ENCODE results near the gene CEACAM6.

The CEACAM6 gene

DNA sequence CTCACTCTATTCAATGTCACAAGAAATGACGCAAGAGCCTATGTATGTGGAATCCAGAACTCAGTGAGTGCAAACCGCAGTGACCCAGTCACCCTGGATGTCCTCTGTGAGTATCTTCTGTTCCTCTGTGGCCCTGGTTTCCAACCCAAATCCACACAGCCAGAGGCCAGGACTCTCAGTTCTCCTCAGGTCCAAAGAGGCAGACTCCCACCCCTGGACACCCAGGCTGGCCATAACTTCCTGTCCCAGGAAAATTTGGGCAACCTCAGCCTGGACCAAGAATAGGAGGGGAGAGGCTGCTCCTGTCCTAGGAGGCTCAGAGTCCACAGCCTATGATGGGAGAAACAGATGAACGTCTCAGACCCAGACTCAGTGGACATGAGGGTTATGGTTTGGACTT lies 35.2 kb upstream of the CEACAM6 start:
- Histone ChIP-seq H3K4me1 (ENCODE audit: insufficient read depth, low read length, severe bottlenecking) (no peaks in the 10 kb centered on the region), H3K27ac (ENCODE audit: low read depth, low read length, poor library complexity, severe bottlenecking) (no peak overlapping the region), H4K20me1 (ENCODE audit: insufficient read depth, low read length) (no peaks in the 10 kb centered on the region), H3K36me3 (ENCODE audit: insufficient read depth, low read length) (no peaks in the 10 kb centered on the region), H3K27me3 (ENCODE audit: insufficient read depth, low read length) (no peaks in the 10 kb centered on the region; the same call in 1 of the 2 replicates), H3K9me3 (ENCODE audit: low read length) (no peaks in the 10 kb centered on the region), H3K9me2 (ENCODE audit: low read depth, low read length) (no peaks in the 10 kb centered on the region), H3K79me2 (ENCODE audit: insufficient read depth, low read length) (no peaks in the 10 kb centered on the region), H3K4me3 (ENCODE audit: low read depth, low read length, poor library complexity, severe bottlenecking) (no peak overlapping the region), H3F3A (ENCODE audit: insufficient read depth, low read length) (no peaks in the 10 kb centered on the region), H3K9ac (ENCODE audit: low read length) (no peak overlapping the region), H2AFZ (ENCODE audit: low read length) (no peak overlapping the region), H3K4me2 (ENCODE audit: low read length) (no peak overlapping the region)
- TF ChIP-seq EZH2 (IDR thresholded peaks at IDR 0.05; ENCODE audit: borderline replicate concordance, low read length), result no peak
- TF ChIP-seq, protein P1, sequence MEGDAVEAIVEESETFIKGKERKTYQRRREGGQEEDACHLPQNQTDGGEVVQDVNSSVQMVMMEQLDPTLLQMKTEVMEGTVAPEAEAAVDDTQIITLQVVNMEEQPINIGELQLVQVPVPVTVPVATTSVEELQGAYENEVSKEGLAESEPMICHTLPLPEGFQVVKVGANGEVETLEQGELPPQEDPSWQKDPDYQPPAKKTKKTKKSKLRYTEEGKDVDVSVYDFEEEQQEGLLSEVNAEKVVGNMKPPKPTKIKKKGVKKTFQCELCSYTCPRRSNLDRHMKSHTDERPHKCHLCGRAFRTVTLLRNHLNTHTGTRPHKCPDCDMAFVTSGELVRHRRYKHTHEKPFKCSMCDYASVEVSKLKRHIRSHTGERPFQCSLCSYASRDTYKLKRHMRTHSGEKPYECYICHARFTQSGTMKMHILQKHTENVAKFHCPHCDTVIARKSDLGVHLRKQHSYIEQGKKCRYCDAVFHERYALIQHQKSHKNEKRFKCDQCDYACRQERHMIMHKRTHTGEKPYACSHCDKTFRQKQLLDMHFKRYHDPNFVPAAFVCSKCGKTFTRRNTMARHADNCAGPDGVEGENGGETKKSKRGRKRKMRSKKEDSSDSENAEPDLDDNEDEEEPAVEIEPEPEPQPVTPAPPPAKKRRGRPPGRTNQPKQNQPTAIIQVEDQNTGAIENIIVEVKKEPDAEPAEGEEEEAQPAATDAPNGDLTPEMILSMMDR (IDR thresholded peaks at IDR 0.05; ENCODE audit: low read length), result no peak

DNA sequence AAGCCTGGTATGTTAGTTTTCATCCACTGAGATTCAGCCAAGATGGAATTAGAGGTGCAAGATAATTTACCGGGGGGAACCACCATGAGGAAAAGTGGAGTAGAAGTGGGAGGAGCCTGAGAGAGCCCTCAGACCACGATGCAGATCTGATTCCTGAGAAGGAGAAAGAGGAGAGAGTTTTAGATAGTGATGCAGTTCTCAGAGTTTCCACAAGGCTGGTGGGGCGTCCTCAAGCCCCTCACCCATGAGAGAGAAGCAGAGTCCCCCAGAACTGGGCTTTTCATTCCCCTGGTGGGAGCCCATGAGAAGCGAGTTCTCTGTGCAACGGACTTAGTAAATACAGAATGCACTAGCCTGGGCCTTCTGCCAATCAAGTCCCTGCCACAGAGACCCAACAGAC lies 28.8 kb upstream of the CEACAM6 start:
- no peaks in the 10 kb centered on the region; the same call in 1 of the 2 replicates for H3K27me3 ChIP-seq (ENCODE audit: insufficient read depth, low read length)
- no peaks in the 10 kb centered on the region for H3K4me1 ChIP-seq (ENCODE audit: insufficient read depth, low read length, severe bottlenecking)
- H2AFZ ChIP-seq (ENCODE audit: low read length), result no peak overlapping the region
- no peak overlapping the region for H3K9ac ChIP-seq (ENCODE audit: low read length)
- no peaks in the 10 kb centered on the region for H3K9me3 ChIP-seq (ENCODE audit: low read length)
- H3K4me2 ChIP-seq (ENCODE audit: low read length), result no peak overlapping the region
- no peaks in the 10 kb centered on the region for H3F3A ChIP-seq (ENCODE audit: insufficient read depth, low read length)
- H3K4me3 ChIP-seq (ENCODE audit: low read depth, low read length, poor library complexity, severe bottlenecking), result no peak overlapping the region
- TF ChIP-seq, protein P1 (IDR thresholded peaks at IDR 0.05; ENCODE audit: low read length), result no peak
- no peak for TF ChIP-seq EZH2 (IDR thresholded peaks at IDR 0.05; ENCODE audit: borderline replicate concordance, low read length)
- no peaks in the 10 kb centered on the region for H3K79me2 ChIP-seq (ENCODE audit: insufficient read depth, low read length)
- H3K27ac ChIP-seq (ENCODE audit: low read depth, low read length, poor library complexity, severe bottlenecking), result no peak overlapping the region
- no peaks in the 10 kb centered on the region for H3K36me3 ChIP-seq (ENCODE audit: insufficient read depth, low read length)
- no peaks in the 10 kb centered on the region for H3K9me2 ChIP-seq (ENCODE audit: low read depth, low read length)
- no peaks in the 10 kb centered on the region for H4K20me1 ChIP-seq (ENCODE audit: insufficient read depth, low read length)

DNA sequence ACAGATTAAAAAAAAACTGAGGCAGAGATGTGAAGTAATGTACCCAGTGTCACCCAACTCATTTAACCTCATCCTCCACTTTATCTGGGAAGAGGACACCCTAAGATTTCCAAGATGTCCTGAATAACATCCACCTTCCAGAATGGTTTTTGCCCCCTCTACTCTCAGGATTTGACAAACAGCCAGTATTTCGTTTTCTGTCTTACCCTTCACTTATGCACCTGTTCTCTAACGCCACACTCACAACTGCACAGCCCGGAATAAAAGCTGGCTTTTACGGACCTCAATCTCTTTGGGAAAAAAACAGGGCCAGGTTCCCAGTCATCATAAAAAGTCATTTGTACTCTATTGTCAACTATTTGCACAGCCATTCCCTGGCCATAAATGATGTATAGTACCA lies 21.2 kb upstream of the CEACAM6 start:
- Histone ChIP-seq H3K79me2 (ENCODE audit: insufficient read depth, low read length) (no peaks in the 10 kb centered on the region), H3K27ac (ENCODE audit: low read depth, low read length, poor library complexity, severe bottlenecking) (no peak overlapping the region), H3K4me1 (ENCODE audit: insufficient read depth, low read length, severe bottlenecking) (no peaks in the 10 kb centered on the region), H4K20me1 (ENCODE audit: insufficient read depth, low read length) (no peaks in the 10 kb centered on the region), H3K9me2 (ENCODE audit: low read depth, low read length) (no peaks in the 10 kb centered on the region), H3K36me3 (ENCODE audit: insufficient read depth, low read length) (no peaks in the 10 kb centered on the region), H3K27me3 (ENCODE audit: insufficient read depth, low read length) (no peaks in the 10 kb centered on the region), H3K4me3 (ENCODE audit: low read depth, low read length, poor library complexity, severe bottlenecking) (no peak overlapping the region), H3K4me2 (ENCODE audit: low read length) (no peak overlapping the region), H2AFZ (ENCODE audit: low read length) (no peak overlapping the region), H3F3A (ENCODE audit: insufficient read depth, low read length) (no peaks in the 10 kb centered on the region), H3K9ac (ENCODE audit: low read length) (no peak overlapping the region), H3K9me3 (ENCODE audit: low read length) (no peaks in the 10 kb centered on the region)
- TF ChIP-seq, protein P1 (IDR thresholded peaks at IDR 0.05; ENCODE audit: low read length), result no peak
- TF ChIP-seq EZH2 (IDR thresholded peaks at IDR 0.05; ENCODE audit: borderline replicate concordance, low read length), result no peak
